ENCODE data around the gene PTBP3. TPM values are rescaled to one million over a fixed set of nuclear protein-coding genes. Genes with fewer than 3 reads are reported as not detected.

Gene PTBP3
- total and polyA plus RNA-seq, 2 of the 4 experiments (the other 2 are of a cell fraction), result 8.6 to 15.6 TPM

GRCh38 chr9:112378328-112379176, 45.1 kb upstream of the PTBP3 start:
- peak overlapping the region; percentile 38; the same call in 1 of the 2 replicates for H3K27ac ChIP-seq (ENCODE audit: insufficient read depth, low read length)
- peak overlapping the region; percentile 69 for H3K4me3 ChIP-seq (ENCODE audit: insufficient read depth, low read depth, low read length)
- peak overlapping the region in 1 of 2 experiments; percentile 56; a peak in 2 of 4 replicates for H4K8ac ChIP-seq (ENCODE audit: low read depth in 2 of 2, low read length in 2 of 2)
- no peak overlapping the region; the same call in 1 of the 2 replicates for H3K18ac ChIP-seq (ENCODE audit: low read depth, low read length)
- H3K4ac ChIP-seq (ENCODE audit: low read depth, low read length), result no peak overlapping the region
- peak overlapping the region; percentile 51 for H2AFZ ChIP-seq (replicated peaks; ENCODE audit: low read length, poor library complexity)
- no peak overlapping the region for H2BK15ac ChIP-seq (ENCODE audit: low read depth, low read length)
- intact Hi-C loops (cut with micrococcal nuclease), result no loop called here
- H4K20me1 ChIP-seq (ENCODE audit: insufficient read depth, low read length), result no peaks in the 10 kb centered on the region
- POLR2A ChIA-PET (ENCODE audit: unreplicated experiment), result interaction anchor here (0.7 to 0.9 kb wide), 2 partner anchors 108 to 214 kb away, joined by 3 to 6 read pairs; no protein-coding TSS in a partner anchor
- H3K27me3 ChIP-seq (ENCODE audit: control insufficient read depth, insufficient read depth, low read length), result no peaks in the 10 kb centered on the region
- no peak overlapping the region for H2AK9ac ChIP-seq (replicated peaks; ENCODE audit: low read depth, low read length, poor library complexity)
- H2BK120ac ChIP-seq (ENCODE audit: low read depth, low read length), result peak overlapping the region; percentile 56; the same call in 1 of the 2 replicates
- H3K4me1 ChIP-seq (ENCODE audit: control insufficient read depth, insufficient read depth, low read length), result 0 out of 2 replicates have a peak, but pooled peaks cover 1% of the 10 kb centered on the region
- no peak for DNase-seq
- peak overlapping the region; percentile 88 for H3K14ac ChIP-seq (replicated peaks; ENCODE audit: low read depth, low read length)
- peak overlapping the region; percentile 76 for H3K4me2 ChIP-seq (ENCODE audit: low read depth, low read length)
- peaks cover 14 to 48% of the 10 kb centered on the region in 2 experiments for H3K79me1 ChIP-seq (ENCODE audit: low read depth in 1 of 2, low read length in 2 of 2)
- BruUV-seq (replicated peaks), result no TSS peak
- ATAC-seq (ENCODE audit: low read depth), result no peak
- no peaks in the 10 kb centered on the region for H3K9me3 ChIP-seq (ENCODE audit: control insufficient read depth, insufficient read depth, low read length)
- in situ Hi-C loops (cut with MboI; ENCODE audit: low sequenced_read_pairs), result no loop called here
- no peak for TF ChIP-seq CEBPB (IDR thresholded peaks at IDR 0.05; ENCODE audit: low read depth, low read length)
- no peak for TF ChIP-seq MXI1 (IDR thresholded peaks at IDR 0.05; ENCODE audit: borderline replicate concordance, low read depth, low read length)
- no peak for TF ChIP-seq POLR2A (IDR thresholded peaks at IDR 0.05; ENCODE audit: low read depth, low read length)
- peak overlapping the region; percentile 87; the same call in 1 of the 2 replicates for H3K9ac ChIP-seq (ENCODE audit: low read depth, low read length)
- CTCF ChIA-PET, result interaction anchor here (0.6 to 1.5 kb wide), 3 partner anchors 12 to 134 kb away, joined by 3 to 5 read pairs (median 5); no protein-coding TSS in a partner anchor
- H2AK5ac ChIP-seq (ENCODE audit: low read depth, low read length), result no peak overlapping the region; the same call in 1 of the 2 replicates
- H3K9me1 ChIP-seq (ENCODE audit: insufficient read depth, low read length), result peaks cover 5% of the 10 kb centered on the region
- no peak overlapping the region for H4K91ac ChIP-seq (ENCODE audit: insufficient read depth, low read depth, low read length)
- dilution Hi-C loops (cut with HindIII; ENCODE audit: low sequenced_read_pairs, unreplicated experiment), result no loop called here
- no peaks in the 10 kb centered on the region for H3K36me3 ChIP-seq (ENCODE audit: control insufficient read depth, insufficient read depth, low read length)
- no peak overlapping the region; the same call in 1 of the 2 replicates for H3K56ac ChIP-seq (ENCODE audit: extremely low read depth, insufficient read depth, low read length)
- H2BK5ac ChIP-seq (ENCODE audit: low read depth, low read length, poor library complexity, severe bottlenecking), result peak overlapping the region; percentile 84
- 40% methylated on average over 7 of the region's 27 CpGs; no CpG with 5 or more reads in 1 of the 2 experiments for WGBS, 2 experiments (ENCODE audit: extremely low coverage in 2 of 2, insufficient read length in 1 of 2)
- no peak overlapping the region for H2BK20ac ChIP-seq (ENCODE audit: low read depth, low read length)
- H4K5ac ChIP-seq (ENCODE audit: low read depth, low read length), result no peak overlapping the region
- peak overlapping the region; percentile 90 for H3K23ac ChIP-seq (ENCODE audit: low read depth, low read length)

Data from IMR-90 (cell line).